Stomach (tissue), 4 donors: ENCODE results near the gene WDTC1.

ENCODE experiments used
- POLR2A ChIP-seq, 4 donors: fragments of 450-650 bp; IDR thresholded peaks; one replicate each; pipeline ENCODE4 v1.6.1; 2016; ENCODE audit warnings: antibody characterized with exemption in 4 of 4, control low read depth in 2 of 4, mild to moderate bottlenecking in 1 of 4, moderate library complexity in 1 of 4
- POLR2AphosphoS5 ChIP-seq, 3 donors: sonication (generic); formaldehyde crosslinking; IDR thresholded peaks; one replicate each; pipeline ENCODE4 v1.6.1; 2016; ENCODE audit warnings: antibody characterized with exemption in 3 of 3
- TF ChIP-seq, protein P1 (sequence below), 7 experiments: fragments of 450-650 bp in 4 of 7; fragments of 200-600 bp in 3 of 7; sonication (generic) in 3 of 7; IDR thresholded peaks; one replicate each; pipeline ENCODE4 v1.5.1; 2016 to 2019; ENCODE audit warnings: antibody characterized with exemption in 7 of 7, control low read depth in 2 of 7, mild to moderate bottlenecking in 1 of 7

DNA sequence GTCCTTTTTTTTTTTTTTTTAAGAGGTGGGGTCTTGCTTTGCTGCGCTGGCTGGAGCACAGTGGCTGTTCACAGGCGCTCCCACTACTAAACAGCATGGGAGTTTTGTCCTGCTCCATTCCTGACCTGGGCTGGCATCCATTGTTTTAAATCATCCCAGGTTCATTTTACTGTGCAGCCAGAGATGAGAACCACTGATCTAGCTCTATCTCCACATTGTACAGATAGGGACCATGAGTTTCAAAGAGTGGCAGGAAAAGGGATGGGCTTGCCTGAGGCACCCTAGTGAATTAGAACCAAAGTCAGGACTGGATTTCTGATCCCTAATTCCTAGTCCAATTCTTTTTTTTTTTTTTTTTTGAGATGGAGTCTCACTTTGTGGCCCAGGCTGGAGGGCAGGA is 80.3 kb downstream of the WDTC1 start:
- TF ChIP-seq, protein P1, sequence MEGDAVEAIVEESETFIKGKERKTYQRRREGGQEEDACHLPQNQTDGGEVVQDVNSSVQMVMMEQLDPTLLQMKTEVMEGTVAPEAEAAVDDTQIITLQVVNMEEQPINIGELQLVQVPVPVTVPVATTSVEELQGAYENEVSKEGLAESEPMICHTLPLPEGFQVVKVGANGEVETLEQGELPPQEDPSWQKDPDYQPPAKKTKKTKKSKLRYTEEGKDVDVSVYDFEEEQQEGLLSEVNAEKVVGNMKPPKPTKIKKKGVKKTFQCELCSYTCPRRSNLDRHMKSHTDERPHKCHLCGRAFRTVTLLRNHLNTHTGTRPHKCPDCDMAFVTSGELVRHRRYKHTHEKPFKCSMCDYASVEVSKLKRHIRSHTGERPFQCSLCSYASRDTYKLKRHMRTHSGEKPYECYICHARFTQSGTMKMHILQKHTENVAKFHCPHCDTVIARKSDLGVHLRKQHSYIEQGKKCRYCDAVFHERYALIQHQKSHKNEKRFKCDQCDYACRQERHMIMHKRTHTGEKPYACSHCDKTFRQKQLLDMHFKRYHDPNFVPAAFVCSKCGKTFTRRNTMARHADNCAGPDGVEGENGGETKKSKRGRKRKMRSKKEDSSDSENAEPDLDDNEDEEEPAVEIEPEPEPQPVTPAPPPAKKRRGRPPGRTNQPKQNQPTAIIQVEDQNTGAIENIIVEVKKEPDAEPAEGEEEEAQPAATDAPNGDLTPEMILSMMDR (IDR thresholded peaks at IDR 0.05), result no peak
- no peak for TF ChIP-seq POLR2A (IDR thresholded peaks at IDR 0.05)
- TF ChIP-seq POLR2AphosphoS5 (IDR thresholded peaks at IDR 0.05), result no peak
